CD4-positive, alpha-beta T cell (primary cell): ENCODE measurements around the gene VNN1. TPM values are rescaled to one million over a fixed set of nuclear protein-coding genes. Genes with fewer than 3 reads are reported as not detected.

ENCODE experiments used
- ATAC-seq: fragments of 200-7000 bp; cut with Tn5 transposase; one replicate; pipeline ENCODE4 v1.10.0; 2022; ENCODE audit warnings: mild to moderate bottlenecking; ENCODE audit not compliant: poor library complexity
- CTCF ChIA-PET: fragments of 350-600 bp; sonication (Branson Sonifier 250); formaldehyde crosslinking; loops from one replicate; lab custom pipeline; 2021; ENCODE audit warnings: antibody characterized with exemption, inconsistent platforms; lab: Charles Lee
- POLR2A ChIA-PET: fragments of 350-600 bp; sonication (Branson Sonifier 250); formaldehyde crosslinking; loops from one replicate; lab custom pipeline; 2021; ENCODE audit warnings: antibody characterized with exemption, inconsistent platforms; lab: Charles Lee
- DNase-seq, 14 experiments: peaks; one replicate each; pipeline ENCODE4 v3.0.0-alpha.2; 2013 to 2020; ENCODE audit warnings: mixed read lengths in 2 of 14
- H3K27ac ChIP-seq, 2 donors: one replicate each; pipeline versions ENCODE4 v1.5.1 to v1.7.0; 2013; ENCODE audit warnings: low read length in 2 of 2, low read depth in 1 of 2, mild to moderate bottlenecking in 1 of 2
- H3K27me3 ChIP-seq, 2 experiments: 1 replicate in 1 of 2; 2 replicates in 1 of 2; pipeline versions ENCODE4 v1.6.1 to v1.7.0; 2013; ENCODE audit warnings: low read length in 2 of 2, control low read depth in 1 of 2, mild to moderate bottlenecking in 1 of 2, moderate library complexity in 1 of 2; ENCODE audit not compliant: insufficient read depth in 2 of 2, control insufficient read depth in 1 of 2
- H3K36me3 ChIP-seq: one replicate; pipeline ENCODE4 v1.6.1; 2013; ENCODE audit warnings: low read length, control low read depth; ENCODE audit not compliant: insufficient read depth
- H3K4me1 ChIP-seq: one replicate; pipeline ENCODE4 v1.6.1; 2013; ENCODE audit warnings: low read length, control low read depth; ENCODE audit not compliant: insufficient read depth
- H3K4me3 ChIP-seq: one replicate; pipeline ENCODE4 v1.5.1; 2013; ENCODE audit warnings: mild to moderate bottlenecking, low read length, moderate library complexity
- H3K9me3 ChIP-seq, 2 experiments: 1 replicate in 1 of 2; 2 replicates in 1 of 2; pipeline versions ENCODE4 v1.6.1 to v1.7.0; 2013; ENCODE audit warnings: low read length in 2 of 2, mild to moderate bottlenecking in 2 of 2, control low read depth in 1 of 2, moderate library complexity in 1 of 2; ENCODE audit not compliant: control insufficient read depth in 1 of 2, insufficient read depth in 1 of 2
- H3K27ac Mint-ChIP-seq: one replicate; pipeline ENCODE4 v1.8.0; 2020; ENCODE audit warnings: mixed read lengths
- H3K27me3 Mint-ChIP-seq: one replicate; pipeline ENCODE4 v1.8.0; 2021; ENCODE audit warnings: mixed read lengths
- H3K36me3 Mint-ChIP-seq: one replicate; pipeline ENCODE4 v1.8.0; 2021; ENCODE audit warnings: low read depth, mixed read lengths
- H3K4me1 Mint-ChIP-seq: one replicate; pipeline ENCODE4 v1.8.0; 2021; ENCODE audit warnings: low read depth, mixed read lengths
- H3K4me3 Mint-ChIP-seq: one replicate; pipeline ENCODE4 v1.8.0; 2020; ENCODE audit warnings: mild to moderate bottlenecking, mixed read lengths
- H3K9me3 Mint-ChIP-seq: one replicate; pipeline ENCODE4 v1.8.0; 2020; ENCODE audit warnings: mixed read lengths
- intact Hi-C, 2 experiments: fragments of 100-400 bp; cut with DNase I in 1 of 2; cut with micrococcal nuclease in 1 of 2; formaldehyde crosslinking; loops; one replicate each; pipeline versions ENCODE4 v1.15.1 to v1.9.0; 2023 to 2025; cut with DNase I, micrococcal nuclease
- total RNA-seq, 174 experiments: library from RNA in 2 of 174; stranded (reverse) in 2 of 174; gene quantifications; one replicate each; pipeline ENCODE4 v1.2.3 and lab custom pipeline; 2021 to 2026
- TF ChIP-seq, protein P1 (sequence below): fragments of 200-600 bp; IDR thresholded peaks from one replicate; pipeline ENCODE4 v1.8.0; 2022; ENCODE audit warnings: antibody characterized with exemption, mild to moderate bottlenecking

VNN1 gene
- total RNA-seq, 2 experiments from 2014 or later = not detected

DNA sequence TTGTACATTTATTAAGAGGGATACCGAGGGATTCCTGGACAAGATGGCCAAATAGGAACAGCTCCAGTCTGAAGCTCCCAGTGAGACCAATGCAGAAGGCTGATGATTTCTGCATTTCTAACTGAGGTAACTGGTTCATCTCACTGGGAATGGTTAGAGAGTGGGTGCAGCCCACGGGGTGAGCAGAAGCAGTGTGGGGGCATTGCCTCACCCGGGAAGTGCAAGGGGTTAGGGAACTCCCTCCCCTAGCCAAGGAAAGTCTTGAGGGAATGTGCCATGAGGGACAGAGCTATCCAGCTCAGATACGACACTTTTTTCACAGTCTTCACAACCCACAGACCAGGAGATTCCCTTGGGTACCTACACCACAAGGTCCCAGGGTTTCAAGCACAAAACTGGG is 79.1 kb downstream of the VNN1 start:
- peaks cover 51% of the 10 kb centered on the region for H3K27me3 Mint-ChIP-seq
- Histone ChIP-seq H3K4me3 (no peak overlapping the region), H3K27me3 (peaks cover 9 to 11% of the 10 kb centered on the region in 2 experiments), H3K9me3 (no peaks in the 10 kb centered on the region), H3K4me1 (no peaks in the 10 kb centered on the region), H3K27ac (no peak overlapping the region), H3K36me3 (no peaks in the 10 kb centered on the region)
- H3K9me3 Mint-ChIP-seq = peaks cover 3% of the 10 kb centered on the region
- POLR2A ChIA-PET = no interaction called here
- intact Hi-C loops = no loop called here
- CTCF ChIA-PET = no interaction called here
- H3K36me3 Mint-ChIP-seq = no peaks in the 10 kb centered on the region
- ATAC-seq = no peak
- TF ChIP-seq, protein P1, sequence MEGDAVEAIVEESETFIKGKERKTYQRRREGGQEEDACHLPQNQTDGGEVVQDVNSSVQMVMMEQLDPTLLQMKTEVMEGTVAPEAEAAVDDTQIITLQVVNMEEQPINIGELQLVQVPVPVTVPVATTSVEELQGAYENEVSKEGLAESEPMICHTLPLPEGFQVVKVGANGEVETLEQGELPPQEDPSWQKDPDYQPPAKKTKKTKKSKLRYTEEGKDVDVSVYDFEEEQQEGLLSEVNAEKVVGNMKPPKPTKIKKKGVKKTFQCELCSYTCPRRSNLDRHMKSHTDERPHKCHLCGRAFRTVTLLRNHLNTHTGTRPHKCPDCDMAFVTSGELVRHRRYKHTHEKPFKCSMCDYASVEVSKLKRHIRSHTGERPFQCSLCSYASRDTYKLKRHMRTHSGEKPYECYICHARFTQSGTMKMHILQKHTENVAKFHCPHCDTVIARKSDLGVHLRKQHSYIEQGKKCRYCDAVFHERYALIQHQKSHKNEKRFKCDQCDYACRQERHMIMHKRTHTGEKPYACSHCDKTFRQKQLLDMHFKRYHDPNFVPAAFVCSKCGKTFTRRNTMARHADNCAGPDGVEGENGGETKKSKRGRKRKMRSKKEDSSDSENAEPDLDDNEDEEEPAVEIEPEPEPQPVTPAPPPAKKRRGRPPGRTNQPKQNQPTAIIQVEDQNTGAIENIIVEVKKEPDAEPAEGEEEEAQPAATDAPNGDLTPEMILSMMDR = no peak
- no peak overlapping the region for H3K4me3 Mint-ChIP-seq
- no peak for DNase-seq
- H3K4me1 Mint-ChIP-seq = no peaks in the 10 kb centered on the region
- H3K27ac Mint-ChIP-seq = no peak overlapping the region

DNA sequence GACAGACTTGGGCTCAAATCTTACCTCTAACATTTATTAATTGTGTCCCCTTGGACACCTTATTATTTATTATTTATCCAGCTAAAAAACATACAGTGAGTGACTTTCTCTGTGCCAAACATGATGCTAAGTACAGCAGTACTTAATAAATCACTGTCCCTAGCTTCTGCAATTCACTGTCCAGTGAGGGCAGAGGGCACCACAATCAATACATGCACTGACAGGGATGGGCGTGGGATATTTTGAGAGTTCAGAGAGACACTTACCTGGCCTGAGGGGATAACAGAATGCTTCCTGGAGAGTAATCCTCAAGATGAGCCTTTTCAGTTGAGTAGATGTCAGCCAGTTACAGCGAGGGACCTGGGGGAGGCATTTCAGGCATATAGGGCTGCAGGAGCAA is 80.5 kb downstream of the VNN1 start:
- Mint-ChIP-seq H3K4me3 (no peak overlapping the region), H3K9me3 (peaks cover 3% of the 10 kb centered on the region), H3K27me3 (peaks cover 43% of the 10 kb centered on the region), H3K27ac (no peak overlapping the region), H3K36me3 (no peaks in the 10 kb centered on the region), H3K4me1 (no peaks in the 10 kb centered on the region)
- Histone ChIP-seq H3K4me3 (no peak overlapping the region), H3K9me3 (no peaks in the 10 kb centered on the region), H3K4me1 (no peaks in the 10 kb centered on the region), H3K36me3 (no peaks in the 10 kb centered on the region), H3K27ac (no peak overlapping the region), H3K27me3 (peaks cover 9 to 11% of the 10 kb centered on the region in 2 experiments)
- ChIA-PET CTCF (interaction anchor here (1.1 kb wide), 1 partner anchor 10 kb away, joined by 4 read pairs; no protein-coding TSS in a partner anchor), POLR2A (no interaction called here)
- DNase-seq (no peak), ATAC-seq (no peak)
- TF ChIP-seq, protein P1 = no peak
- intact Hi-C loops = no loop called here

Other genes with a start within 250 kb of the VNN1 start
- gene STX7, start 200.9 kb downstream of the VNN1 start, total RNA-seq = 1 to 10 TPM; 4.3 to 5.9 TPM
- gene TAAR9, start 175.8 kb downstream of the VNN1 start, total RNA-seq = not detected
- not detected for gene TAAR8, start 161.4 kb downstream of the VNN1 start, total RNA-seq
- gene TAAR6, start 143.7 kb downstream of the VNN1 start, total RNA-seq = not detected
- not detected for gene TAAR5, start 124.3 kb downstream of the VNN1 start, total RNA-seq
- not detected for gene TAAR2, start 89.8 kb downstream of the VNN1 start, total RNA-seq
- gene TAAR1, start 54.9 kb downstream of the VNN1 start, total RNA-seq = not detected
- gene VNN2, start 43.8 kb upstream of the VNN1 start, total RNA-seq = 1 to 10 TPM; 6.5 to 7.0 TPM
- gene SLC18B1, start 84.6 kb upstream of the VNN1 start, total RNA-seq = 1 to 10 TPM; 8.5 to 9.0 TPM
- 1,000 to 10,000 TPM; 2,765 to 2,889 TPM for gene RPS12, start 100.5 kb upstream of the VNN1 start, total RNA-seq